HG03280 (cell line): ENCODE measurements around the gene RAB20.
"Not testable (repeated sequence)": the region's sequence is repeated elsewhere in the genome, so short reads cannot be mapped to it uniquely, and the experiment has no call there.

Experiments
- ATAC-seq: cut with Tn5 transposase; IDR thresholded peaks from one replicate; pipeline ENCODE4 v1.9.1; 2021; ENCODE audit warnings: mild to moderate bottlenecking, moderate library complexity; ENCODE audit not compliant: unreplicated experiment

Gene RAB20

DNA sequence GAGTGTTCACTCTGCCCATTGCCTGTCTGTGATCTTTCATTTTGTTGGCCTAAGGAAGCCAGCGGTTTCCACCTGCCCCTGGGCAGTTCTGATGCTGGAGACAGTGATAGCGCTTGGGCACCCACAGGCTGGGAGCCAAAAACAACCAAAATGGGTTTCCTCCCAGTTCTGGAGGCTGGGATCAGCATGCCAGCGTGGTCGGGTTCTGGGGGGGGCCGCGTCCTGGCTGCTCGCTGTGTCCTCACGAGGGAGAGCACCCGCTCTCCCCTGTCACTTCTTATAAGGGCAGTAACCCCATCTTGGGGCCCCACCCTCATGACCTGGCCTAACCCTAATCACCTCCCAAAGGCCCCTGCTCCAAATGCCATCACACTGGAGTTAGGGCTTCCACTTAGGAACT lies 67.9 kb downstream of the RAB20 start:
- no peak for ATAC-seq

- ATAC-seq: no peak
Observed at GRCh38 chr13:110492679-110493593, 68.6 kb downstream of the RAB20 start.

- no peak for ATAC-seq
Observed at GRCh38 chr13:110491869-110492678, 69.4 kb downstream of the RAB20 start.

DNA sequence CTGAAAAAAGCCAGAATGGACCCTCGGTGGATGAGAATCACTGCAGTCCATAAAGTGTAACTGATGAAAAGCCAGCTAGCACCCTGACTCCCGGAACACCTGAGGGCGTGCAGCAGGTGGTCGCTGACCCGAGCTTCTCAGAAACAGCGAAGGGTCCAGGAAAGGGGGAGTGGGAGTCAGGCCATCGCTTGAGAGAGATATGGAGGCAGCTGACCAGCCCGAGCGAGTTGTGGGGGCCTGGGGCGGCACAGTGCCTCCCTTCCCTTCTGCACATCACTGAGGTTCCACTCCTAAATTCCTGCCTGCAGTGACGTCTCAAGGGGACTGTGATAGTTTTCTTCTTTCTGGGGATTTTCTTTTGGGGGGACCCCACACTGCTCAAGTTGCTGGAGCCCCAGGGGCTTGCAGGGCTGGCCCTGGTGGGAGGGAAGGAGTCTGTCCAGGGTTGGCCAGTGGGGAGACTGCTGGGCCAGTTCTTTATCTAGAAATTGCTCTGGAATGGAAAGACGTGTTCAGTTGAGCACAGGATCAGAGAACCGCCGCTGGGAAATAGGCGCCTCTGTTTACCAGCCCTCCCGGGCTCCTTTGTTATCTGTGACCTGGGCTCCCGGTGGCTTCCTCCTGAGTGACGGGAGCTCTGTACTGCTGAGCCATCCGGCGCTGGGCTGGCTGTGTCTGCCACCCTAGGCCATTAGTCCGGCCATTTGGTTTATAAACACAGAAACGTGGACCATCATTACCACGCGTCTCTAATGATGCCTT lies 71.3 kb downstream of the RAB20 start:
- ATAC-seq: no peak

DNA sequence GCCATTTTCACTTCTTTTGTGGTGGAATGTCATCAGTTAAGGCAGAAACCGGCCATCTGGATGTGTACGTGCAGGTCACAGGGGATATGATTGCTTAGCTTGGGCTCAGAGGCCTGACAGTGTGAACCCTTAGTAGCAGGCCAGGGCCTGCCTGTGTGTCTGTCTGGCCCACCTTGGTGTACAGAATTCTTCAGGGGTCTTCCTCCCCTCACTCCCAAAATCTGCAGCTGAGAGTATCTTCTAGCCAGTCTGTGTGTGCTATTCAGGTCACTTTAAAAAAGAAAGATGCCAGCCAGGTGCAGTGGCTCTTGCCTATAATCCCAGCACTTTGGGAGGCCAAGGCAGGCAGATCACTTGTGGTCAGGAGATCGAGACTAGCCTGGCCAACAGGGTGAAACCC lies 74.6 kb downstream of the RAB20 start:
- ATAC-seq: not testable (repeated sequence)

- no peak for ATAC-seq
Observed at GRCh38 chr13:110486061-110486715, 75.3 kb downstream of the RAB20 start.

DNA sequence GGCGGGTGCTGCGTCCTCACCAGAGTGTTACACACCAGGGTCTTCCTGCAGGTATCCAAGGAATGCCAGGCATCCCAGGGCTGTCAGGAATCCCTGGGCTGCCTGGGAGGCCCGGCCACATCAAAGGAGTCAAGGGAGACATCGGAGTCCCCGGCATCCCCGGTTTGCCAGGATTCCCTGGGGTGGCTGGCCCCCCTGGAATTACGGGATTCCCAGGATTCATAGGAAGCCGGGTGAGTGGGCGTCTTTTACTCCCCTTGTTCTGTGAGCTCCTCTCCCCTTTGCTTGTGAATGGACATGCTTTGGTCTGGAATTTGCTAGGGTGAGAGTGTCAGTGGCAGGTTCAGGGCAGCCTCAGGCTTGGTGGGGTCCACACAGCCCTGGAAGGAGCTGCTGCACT lies 75.9 kb downstream of the RAB20 start:
- no peak for ATAC-seq

GRCh38 chr13:110484290-110485048 lies 77.1 kb downstream of the RAB20 start:
- no peak for ATAC-seq

DNA sequence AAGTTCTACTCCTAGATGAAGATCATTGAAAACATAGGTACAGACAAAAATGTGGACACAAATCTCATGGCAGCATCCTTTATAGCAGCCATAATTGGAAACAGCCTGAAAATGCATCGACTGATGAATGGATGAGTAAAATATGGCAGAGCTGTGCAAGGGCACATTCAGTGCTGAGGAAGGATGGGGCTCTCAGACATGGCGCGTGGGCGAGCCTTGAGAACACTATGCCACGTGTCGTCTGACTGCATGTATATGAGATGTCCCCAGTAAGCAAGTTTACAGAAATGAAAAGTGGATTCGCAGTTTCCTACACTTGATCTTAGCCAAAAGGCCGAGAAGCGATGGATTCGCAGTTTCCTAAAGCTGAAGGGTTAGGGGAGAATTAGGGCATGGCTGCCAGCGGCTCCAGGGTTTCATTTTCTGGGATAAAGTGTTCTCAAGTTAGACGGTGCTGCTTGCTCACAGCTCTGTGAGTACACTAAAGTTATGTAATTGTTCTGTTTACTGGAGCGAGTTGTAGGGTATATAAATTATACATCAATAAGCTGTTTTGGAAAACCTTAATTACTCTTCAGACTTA lies 78.0 kb downstream of the RAB20 start:
- no peak for ATAC-seq

DNA sequence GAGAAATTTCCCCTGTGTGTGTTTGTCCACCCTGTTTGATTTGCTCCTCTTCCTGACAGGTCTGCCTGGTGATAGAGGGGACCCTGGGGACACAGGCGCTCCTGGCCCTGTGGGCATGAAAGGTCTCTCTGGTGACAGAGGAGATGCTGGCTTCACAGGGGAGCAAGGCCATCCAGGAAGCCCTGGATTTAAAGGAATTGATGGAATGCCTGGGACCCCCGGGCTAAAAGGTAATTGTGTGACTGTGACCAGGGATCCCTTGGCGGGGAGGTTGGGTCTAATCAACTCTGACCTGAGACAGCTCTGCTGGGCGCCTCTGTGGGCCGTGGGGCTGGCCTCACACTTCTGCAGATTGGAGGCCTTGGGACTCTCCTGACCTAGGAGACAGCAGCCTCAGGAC lies 81.4 kb downstream of the RAB20 start:
- ATAC-seq: no peak

DNA sequence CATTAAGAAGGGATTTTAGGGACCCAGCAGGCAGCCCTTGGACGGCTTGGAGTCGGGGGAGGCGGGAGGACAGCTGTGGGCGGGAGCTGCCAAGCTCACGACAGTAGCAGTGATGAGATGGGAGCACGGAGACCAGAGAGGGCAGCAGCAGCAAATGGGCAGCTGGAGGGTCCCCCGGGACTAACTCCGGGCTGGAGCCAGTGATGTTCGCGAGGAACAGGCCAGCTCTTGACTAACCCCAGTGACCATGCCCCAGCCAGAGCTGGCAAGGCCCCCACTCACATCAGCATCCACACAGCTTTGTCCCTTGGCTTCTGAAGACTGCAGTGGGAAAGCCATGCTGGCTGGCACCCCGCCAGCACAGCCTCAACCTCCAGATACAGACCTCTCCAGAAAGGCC lies 81.9 kb downstream of the RAB20 start:
- no peak for ATAC-seq

DNA sequence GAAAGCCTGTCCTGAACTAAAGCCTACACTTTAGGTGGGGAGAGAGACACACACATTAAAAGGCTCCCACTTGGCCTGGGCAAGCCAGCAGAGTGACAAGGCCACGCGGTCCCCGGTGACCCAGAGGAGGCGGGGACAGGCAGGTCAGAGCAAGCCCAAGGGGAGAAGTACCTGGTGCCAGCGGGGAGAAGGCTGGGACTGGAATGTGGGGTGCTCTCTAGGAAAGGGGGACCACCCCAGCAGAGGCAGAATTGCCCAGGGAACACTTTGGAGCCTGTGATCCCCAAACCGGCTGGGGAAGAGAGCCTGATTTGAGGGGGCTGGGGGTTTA lies 82.3 kb downstream of the RAB20 start:
- ATAC-seq: no peak

GRCh38 chr13:110478405-110479214 lies 82.9 kb downstream of the RAB20 start:
- no peak for ATAC-seq

- ATAC-seq: no peak
Observed at GRCh38 chr13:110477706-110478245, 83.7 kb downstream of the RAB20 start.

- no peak for ATAC-seq
Observed at GRCh38 chr13:110476220-110476617, 85.3 kb downstream of the RAB20 start.

GRCh38 chr13:110475550-110476219 lies 85.8 kb downstream of the RAB20 start:
- ATAC-seq: no peak

- no peak for ATAC-seq
Observed at GRCh38 chr13:110475117-110475516, 86.4 kb downstream of the RAB20 start.

- ATAC-seq: no peak
Observed at GRCh38 chr13:110474713-110475112, 86.8 kb downstream of the RAB20 start.
